HepG2 (cell line): Measurements from ENCODE around the gene B3GNT8. TPM values are rescaled to one million over a fixed set of nuclear protein-coding genes. Genes with fewer than 3 reads are reported as not detected.

Source experiments
- ARHGAP35 ChIP-seq: sonication (generic); formaldehyde crosslinking; IDR thresholded peaks from 2 replicates; pipeline ENCODE4 v1.9.0; 2022; ENCODE audit warnings: mild to moderate bottlenecking, inconsistent platforms, moderate library complexity, missing genetic modification reagents, borderline replicate concordance
- EP300 ChIP-seq, 3 experiments: sonication (generic) in 1 of 3; formaldehyde crosslinking in 1 of 3; IDR thresholded peaks; 2 replicates each; pipeline versions ENCODE4 v1.5.1 to v1.6.1; 2011 to 2020; ENCODE audit warnings: low read depth in 2 of 3, low read length in 2 of 3, borderline replicate concordance in 1 of 3, improper control_type of control experiment in 1 of 3, mild to moderate bottlenecking in 1 of 3, missing genetic modification reagents in 1 of 3, moderate library complexity in 1 of 3
- IRX3 ChIP-seq: sonication (generic); formaldehyde crosslinking; IDR thresholded peaks from 2 replicates; pipeline ENCODE4 v1.8.1; 2023; ENCODE audit warnings: mild to moderate bottlenecking, low read depth, missing genetic modification reagents, borderline replicate concordance
- MED13 ChIP-seq: sonication (generic); formaldehyde crosslinking; IDR thresholded peaks from 2 replicates; pipeline ENCODE4 v1.5.0; 2020; ENCODE audit warnings: missing genetic modification reagents
- MIER2 ChIP-seq: IDR thresholded peaks from 2 replicates; pipeline ENCODE4 v1.6.1; 2016; ENCODE audit warnings: missing biosample characterization, missing genetic modification reagents
- NAIF1 ChIP-seq: sonication (generic); formaldehyde crosslinking; IDR thresholded peaks from 2 replicates; pipeline ENCODE4 v1.5.0; 2020; ENCODE audit warnings: mild to moderate bottlenecking, missing genetic modification reagents, borderline replicate concordance
- PLRG1 ChIP-seq: fragments of 450-650 bp; conservative IDR thresholded peaks from 2 replicates; pipeline ENCODE4 v1.6.1; 2016
- PPARG ChIP-seq: conservative IDR thresholded peaks from 2 replicates; pipeline ENCODE4 v1.6.1; 2016; ENCODE audit warnings: missing biosample characterization, missing genetic modification reagents
- RAD51 ChIP-seq: fragments of 450-650 bp; IDR thresholded peaks from 2 replicates; pipeline ENCODE4 v1.6.1; 2016; ENCODE audit warnings: borderline replicate concordance
- SIN3A ChIP-seq: IDR thresholded peaks from 2 replicates; pipeline ENCODE4 v1.6.1; 2011; ENCODE audit warnings: low read depth, mild to moderate bottlenecking, control low read depth, low read length, borderline replicate concordance
- SMC3 ChIP-seq: IDR thresholded peaks from 2 replicates; pipeline ENCODE4 v1.6.1; 2011; ENCODE audit warnings: low read length, improper control_type of control experiment
- SMYD3 ChIP-seq: sonication (generic); formaldehyde crosslinking; IDR thresholded peaks from 2 replicates; pipeline ENCODE4 v1.8.1; 2023; ENCODE audit warnings: mild to moderate bottlenecking, missing genetic modification reagents
- SNAI1 ChIP-seq: sonication (generic); formaldehyde crosslinking; IDR thresholded peaks from 2 replicates; pipeline ENCODE4 v1.5.0; 2020; ENCODE audit warnings: mild to moderate bottlenecking, missing genetic modification reagents, borderline replicate concordance
- TBL1XR1 ChIP-seq: fragments of 150-350 bp; IDR thresholded peaks from 2 replicates; pipeline ENCODE4 v1.6.1; 2014; ENCODE audit warnings: borderline replicate concordance, low read length; ENCODE audit not compliant: partially characterized antibody
- TP53 ChIP-seq: sonication (generic); formaldehyde crosslinking; conservative IDR thresholded peaks from 2 replicates; pipeline ENCODE4 v1.4.0; 2020; ENCODE audit warnings: missing genetic modification reagents
- XRCC5 ChIP-seq: fragments of 200-400 bp; formaldehyde crosslinking; optimal IDR thresholded peaks from 2 replicates; pipeline ENCODE3; 2017; ENCODE audit warnings: mild to moderate bottlenecking, low read length
- ZFP37 ChIP-seq: sonication (generic); formaldehyde crosslinking; IDR thresholded peaks from 2 replicates; pipeline ENCODE4 v1.4.0; 2020; ENCODE audit warnings: missing genetic modification reagents, borderline replicate concordance
- ZFX ChIP-seq: sonication (generic); formaldehyde crosslinking; IDR thresholded peaks from 2 replicates; pipeline ENCODE4 v1.4.0; 2020; ENCODE audit warnings: mild to moderate bottlenecking, low read depth, missing genetic modification reagents, moderate library complexity
- ZNF274 ChIP-seq: sonication (generic); formaldehyde crosslinking; IDR thresholded peaks from 2 replicates; pipeline ENCODE4 v1.5.1; 2020; ENCODE audit warnings: mild to moderate bottlenecking, missing genetic modification reagents
- ZNF451 ChIP-seq: sonication (generic); formaldehyde crosslinking; IDR thresholded peaks from 2 replicates; pipeline ENCODE4 v1.5.0; 2020; ENCODE audit warnings: mild to moderate bottlenecking, missing genetic modification reagents
- ZNF609 ChIP-seq: sonication (generic); formaldehyde crosslinking; IDR thresholded peaks from 2 replicates; pipeline ENCODE4 v1.4.0; 2020; ENCODE audit warnings: mild to moderate bottlenecking, missing genetic modification reagents, borderline replicate concordance
- ZZZ3 ChIP-seq: sonication (generic); formaldehyde crosslinking; IDR thresholded peaks from 2 replicates; pipeline ENCODE4 v1.4.0; 2020; ENCODE audit warnings: missing genetic modification reagents, mild to moderate bottlenecking, borderline replicate concordance
- polyA plus RNA-seq, 8 experiments: library from polyadenylated mRNA; depleted of rRNA in 3 of 8; stranded (reverse) in 7 of 8; unstranded in 1 of 8; fragments of >200 nt; fragmentation: Illumina TruSeq in 4 of 8; extraction: Trizol in 4 of 8; gene quantifications; 2 replicates each; pipeline versions ENCODE4 v1.2.1 to v1.2.3, GENCODE V29; 2011 to 2016; ENCODE audit warnings: low read depth in 4 of 8, missing spikeins in 1 of 8, mixed read lengths in 1 of 8; ENCODE audit not compliant: insufficient read depth in 1 of 8
- total RNA-seq, 5 experiments: library from RNA; depleted of rRNA; stranded (reverse); fragments of >200 nt; fragmentation: Illumina TruSeq; extraction: Trizol; gene quantifications; 2 replicates each; pipeline ENCODE4 v1.2.3, GENCODE V29; 2016; ENCODE audit warnings: low read depth in 1 of 5
- TF ChIP-seq, protein P1 (sequence below): sonication (generic); formaldehyde crosslinking; IDR thresholded peaks from 2 replicates; pipeline ENCODE4 v1.9.0; 2021; ENCODE audit warnings: missing genetic modification reagents, borderline replicate concordance

Gene B3GNT8
- total and polyA plus RNA-seq, 2 of the 13 experiments (the other 11 are each of a cell fraction or from before 2014, with no cell fraction given) = 0.26 to 1.9 TPM

DNA sequence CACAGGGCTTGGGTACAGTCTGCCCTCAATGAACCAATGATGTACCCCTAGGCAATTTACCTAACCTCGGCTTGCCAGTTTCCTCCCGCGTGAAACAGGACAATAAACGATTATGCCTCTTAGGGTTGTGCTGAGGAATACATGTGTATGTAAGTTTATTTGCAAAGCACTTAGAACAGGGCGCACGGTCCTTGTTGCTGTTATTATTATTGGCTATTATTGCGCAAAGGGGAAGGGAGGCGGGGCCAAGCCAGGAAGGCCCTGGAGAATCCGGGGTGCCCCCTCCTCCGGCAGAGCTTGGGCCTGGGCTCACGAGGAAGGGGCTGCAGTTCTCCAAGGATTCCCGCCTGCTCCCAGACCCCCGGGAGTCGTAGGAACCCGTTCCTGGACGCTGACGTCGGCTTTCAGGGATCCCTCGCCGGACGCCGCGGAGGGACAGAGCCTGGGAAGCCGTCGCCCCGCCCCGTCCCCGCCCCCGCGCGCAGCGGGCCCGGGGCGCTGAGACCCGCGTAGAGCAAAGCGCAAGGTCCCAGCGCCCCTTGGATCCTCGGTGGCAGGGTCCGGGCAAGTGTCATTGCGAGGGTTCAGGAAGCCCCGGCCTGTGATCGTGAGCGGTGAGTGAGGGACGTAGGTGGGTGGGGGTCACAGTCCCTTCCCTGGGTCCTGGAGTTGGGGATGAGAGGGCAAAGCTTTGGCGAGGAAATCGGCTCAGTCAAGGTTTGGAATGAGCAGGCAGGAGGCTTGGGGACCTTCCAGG, 50.8 kb downstream of the B3GNT8 start, which contains the start of gene TMEM91 (continued):
- no peak for TF ChIP-seq ZNF609 (CRISPR knock-in tag)
- no peak for TF ChIP-seq EP300 (IDR thresholded peaks at IDR 0.05; ENCODE audit: low read depth in 2 of 2, low read length in 2 of 2)
- TF ChIP-seq EP300 (CRISPR knock-in tag; IDR thresholded peaks at IDR 0.05; ENCODE audit: borderline replicate concordance) = no peak
- no peak for TF ChIP-seq RAD51
- no peak for TF ChIP-seq SNAI1
- no peak for TF ChIP-seq PLRG1
- no peak for TF ChIP-seq ZFP37 (CRISPR knock-in tag)
- TF ChIP-seq, protein P1, sequence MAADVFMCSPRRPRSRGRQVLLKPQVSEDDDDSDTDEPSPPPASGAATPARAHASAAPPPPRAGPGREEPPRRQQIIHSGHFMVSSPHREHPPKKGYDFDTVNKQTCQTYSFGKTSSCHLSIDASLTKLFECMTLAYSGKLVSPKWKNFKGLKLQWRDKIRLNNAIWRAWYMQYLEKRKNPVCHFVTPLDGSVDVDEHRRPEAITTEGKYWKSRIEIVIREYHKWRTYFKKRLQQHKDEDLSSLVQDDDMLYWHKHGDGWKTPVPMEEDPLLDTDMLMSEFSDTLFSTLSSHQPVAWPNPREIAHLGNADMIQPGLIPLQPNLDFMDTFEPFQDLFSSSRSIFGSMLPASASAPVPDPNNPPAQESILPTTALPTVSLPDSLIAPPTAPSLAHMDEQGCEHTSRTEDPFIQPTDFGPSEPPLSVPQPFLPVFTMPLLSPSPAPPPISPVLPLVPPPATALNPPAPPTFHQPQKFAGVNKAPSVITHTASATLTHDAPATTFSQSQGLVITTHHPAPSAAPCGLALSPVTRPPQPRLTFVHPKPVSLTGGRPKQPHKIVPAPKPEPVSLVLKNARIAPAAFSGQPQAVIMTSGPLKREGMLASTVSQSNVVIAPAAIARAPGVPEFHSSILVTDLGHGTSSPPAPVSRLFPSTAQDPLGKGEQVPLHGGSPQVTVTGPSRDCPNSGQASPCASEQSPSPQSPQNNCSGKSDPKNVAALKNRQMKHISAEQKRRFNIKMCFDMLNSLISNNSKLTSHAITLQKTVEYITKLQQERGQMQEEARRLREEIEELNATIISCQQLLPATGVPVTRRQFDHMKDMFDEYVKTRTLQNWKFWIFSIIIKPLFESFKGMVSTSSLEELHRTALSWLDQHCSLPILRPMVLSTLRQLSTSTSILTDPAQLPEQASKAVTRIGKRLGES (CRISPR knock-in tag) = no peak
- no peak for TF ChIP-seq SMYD3
- TF ChIP-seq SIN3A = peak; percentile 30; the same call in 1 of the 2 replicates
- no peak; the same call in 1 of the 2 replicates for TF ChIP-seq ZFX
- TF ChIP-seq PPARG (CRISPR knock-in tag) = no peak
- TF ChIP-seq ZNF451 = peak; percentile 49; the same call in 1 of the 2 replicates
- TF ChIP-seq ARHGAP35 = no peak
- TF ChIP-seq SMC3 = no peak
- TF ChIP-seq ZNF274 (CRISPR knock-in tag) = peak; percentile 8; the same call in 1 of the 2 replicates
- no peak for TF ChIP-seq NAIF1 (CRISPR knock-in tag)
- TF ChIP-seq IRX3 (CRISPR knock-in tag) = no peak
- no peak for TF ChIP-seq MED13 (CRISPR knock-in tag)
- no peak for TF ChIP-seq ZZZ3
- TF ChIP-seq MIER2 = no peak
- TF ChIP-seq TBL1XR1 = no peak
- no peak for TF ChIP-seq XRCC5
- no peak for TF ChIP-seq TP53 (CRISPR knock-in tag)
